GM18517 (cell line): ENCODE data around the gene CDH4.

ENCODE experiments used
- ATAC-seq: cut with Tn5 transposase; IDR thresholded peaks from one replicate; pipeline ENCODE4 v1.9.1; 2021; ENCODE audit warnings: mild to moderate bottlenecking, moderate library complexity; ENCODE audit not compliant: unreplicated experiment

The CDH4 gene

GRCh38 chr20:61909028-61909427 lies 657.0 kb downstream of the CDH4 start:
- no peak for ATAC-seq

DNA sequence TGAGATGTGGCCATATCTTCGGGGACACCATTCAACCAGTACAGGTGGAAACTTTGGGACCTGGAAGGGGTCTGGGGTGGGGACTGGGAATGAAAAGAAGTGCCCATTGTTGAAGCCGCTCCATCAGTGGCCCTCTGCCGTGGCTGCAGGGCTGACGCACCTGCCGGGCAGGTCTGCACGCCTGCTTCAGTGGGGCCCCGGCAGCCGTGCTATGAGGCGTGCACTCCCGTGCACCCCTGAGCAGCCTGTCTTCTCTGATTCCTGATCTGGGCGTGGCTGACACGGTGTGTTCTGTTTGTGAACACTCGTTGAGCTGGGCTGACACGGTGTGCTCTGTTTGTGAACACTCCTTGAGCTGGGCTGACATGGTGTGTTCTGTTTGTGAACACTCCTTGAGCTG lies 657.8 kb downstream of the CDH4 start:
- no peak for ATAC-seq

- ATAC-seq = no peak
Observed at GRCh38 chr20:61911824-61912223, 659.8 kb downstream of the CDH4 start.

- ATAC-seq = peak; percentile 59
Observed at GRCh38 chr20:61912665-61913422, 660.8 kb downstream of the CDH4 start.

GRCh38 chr20:61913423-61914225 lies 661.6 kb downstream of the CDH4 start:
- no peak for ATAC-seq

- no peak for ATAC-seq
Observed at GRCh38 chr20:61915101-61915500, 663.0 kb downstream of the CDH4 start.

DNA sequence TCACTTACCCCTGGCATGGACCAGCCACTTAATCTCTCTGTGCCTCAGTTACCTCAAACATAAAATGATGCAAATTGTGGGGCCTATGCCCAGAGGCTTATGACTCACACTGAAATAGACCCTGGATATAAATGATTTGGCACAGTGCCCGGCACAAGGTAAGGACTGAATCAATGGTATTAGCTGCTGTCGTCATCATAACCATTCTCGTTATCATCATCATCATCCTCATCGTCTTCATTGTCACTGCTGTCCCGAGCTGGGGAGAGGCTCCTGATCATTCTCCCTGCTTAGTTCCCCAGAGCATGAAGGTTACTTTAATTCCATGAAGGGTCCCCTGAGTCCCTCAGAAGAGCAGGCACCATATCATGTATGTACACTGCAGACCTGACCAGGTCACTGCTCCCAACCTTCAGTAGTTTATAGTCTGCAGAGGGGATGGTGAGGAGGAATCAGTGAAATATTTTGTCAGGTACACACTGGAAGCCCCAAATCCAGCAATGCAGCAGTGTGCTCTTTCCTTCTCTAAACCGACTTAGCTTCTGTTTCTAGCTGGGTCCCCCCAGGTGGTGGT lies 664.3 kb downstream of the CDH4 start:
- no peak for ATAC-seq

GRCh38 chr20:61917474-61918145 lies 665.5 kb downstream of the CDH4 start:
- ATAC-seq = no peak

GRCh38 chr20:61918548-61918947 lies 666.5 kb downstream of the CDH4 start:
- no peak for ATAC-seq

DNA sequence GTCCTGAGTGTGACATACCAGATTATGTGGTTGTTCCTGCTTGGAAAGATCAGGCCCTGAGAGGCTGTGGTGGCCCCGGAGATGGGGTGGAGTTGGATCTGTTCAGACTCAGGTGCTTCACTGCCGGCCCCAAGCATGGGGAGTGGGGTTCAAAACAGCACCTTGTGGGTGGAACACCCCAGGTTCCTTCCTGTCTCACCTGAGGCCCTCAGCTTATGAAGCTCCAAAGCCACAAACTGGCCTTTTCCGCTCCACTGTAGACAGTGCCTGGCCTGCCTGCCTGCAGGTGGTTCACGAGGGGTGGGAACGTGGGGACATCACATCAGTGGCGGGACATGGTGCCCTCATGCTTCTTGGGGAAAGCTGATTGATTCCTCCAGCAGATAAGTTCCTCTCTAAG lies 667.2 kb downstream of the CDH4 start:
- no peak for ATAC-seq

- ATAC-seq = no peak
Observed at GRCh38 chr20:61919675-61920365, 667.8 kb downstream of the CDH4 start.

- ATAC-seq = no peak
Observed at GRCh38 chr20:61922411-61922810, 670.4 kb downstream of the CDH4 start.

DNA sequence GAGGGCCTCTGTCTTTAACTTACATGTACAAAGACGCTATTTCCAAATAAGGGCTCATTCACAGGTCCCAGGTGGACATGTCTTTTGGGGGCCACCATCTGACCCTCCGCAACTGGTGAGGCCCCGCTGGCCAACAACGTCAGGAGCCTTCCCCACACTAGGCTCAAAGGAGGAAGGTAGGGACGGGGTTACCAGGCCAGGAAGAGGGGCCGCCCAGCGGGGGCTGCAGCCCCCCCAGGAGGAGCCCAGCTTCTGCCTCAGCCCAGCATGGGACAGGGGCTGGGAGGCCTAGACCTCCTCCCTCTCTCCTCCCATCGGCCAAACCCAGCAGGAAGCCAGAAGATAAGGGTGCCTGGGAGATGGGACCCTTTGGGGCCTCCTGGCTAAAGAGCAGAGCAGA lies 670.9 kb downstream of the CDH4 start:
- no peak for ATAC-seq

DNA sequence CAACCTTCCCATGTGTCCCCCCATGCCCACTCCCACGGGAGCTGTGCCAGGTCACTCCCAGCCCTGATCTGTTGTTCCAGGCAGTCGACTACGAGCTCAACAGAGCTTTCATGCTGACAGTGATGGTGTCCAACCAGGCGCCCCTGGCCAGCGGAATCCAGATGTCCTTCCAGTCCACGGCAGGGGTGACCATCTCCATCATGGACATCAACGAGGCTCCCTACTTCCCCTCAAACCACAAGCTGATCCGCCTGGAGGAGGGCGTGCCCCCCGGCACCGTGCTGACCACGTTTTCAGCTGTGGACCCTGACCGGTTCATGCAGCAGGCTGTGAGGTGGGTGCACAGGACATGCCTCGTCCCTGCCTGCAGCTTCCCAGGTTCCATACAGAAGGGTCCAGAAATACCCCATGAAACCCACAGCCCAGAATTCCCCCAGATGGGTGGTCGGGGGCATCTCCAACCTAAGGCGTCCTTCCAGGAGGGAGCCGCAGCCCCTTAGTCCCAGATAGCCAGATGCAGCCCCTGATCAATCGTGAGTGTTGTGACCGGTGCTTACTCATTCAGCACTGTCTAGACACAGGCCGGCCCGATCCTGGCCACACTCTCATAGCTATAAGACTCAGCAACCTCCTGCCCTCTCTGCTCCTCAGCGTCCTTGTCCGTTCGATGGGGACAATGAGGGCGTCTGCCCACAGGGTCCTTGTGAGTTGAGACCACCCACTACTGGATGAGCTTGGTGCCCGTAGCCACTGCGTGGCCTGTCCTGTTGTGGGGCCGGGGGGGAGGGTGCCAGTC lies 671.5 kb downstream of the CDH4 start:
- no peak for ATAC-seq

DNA sequence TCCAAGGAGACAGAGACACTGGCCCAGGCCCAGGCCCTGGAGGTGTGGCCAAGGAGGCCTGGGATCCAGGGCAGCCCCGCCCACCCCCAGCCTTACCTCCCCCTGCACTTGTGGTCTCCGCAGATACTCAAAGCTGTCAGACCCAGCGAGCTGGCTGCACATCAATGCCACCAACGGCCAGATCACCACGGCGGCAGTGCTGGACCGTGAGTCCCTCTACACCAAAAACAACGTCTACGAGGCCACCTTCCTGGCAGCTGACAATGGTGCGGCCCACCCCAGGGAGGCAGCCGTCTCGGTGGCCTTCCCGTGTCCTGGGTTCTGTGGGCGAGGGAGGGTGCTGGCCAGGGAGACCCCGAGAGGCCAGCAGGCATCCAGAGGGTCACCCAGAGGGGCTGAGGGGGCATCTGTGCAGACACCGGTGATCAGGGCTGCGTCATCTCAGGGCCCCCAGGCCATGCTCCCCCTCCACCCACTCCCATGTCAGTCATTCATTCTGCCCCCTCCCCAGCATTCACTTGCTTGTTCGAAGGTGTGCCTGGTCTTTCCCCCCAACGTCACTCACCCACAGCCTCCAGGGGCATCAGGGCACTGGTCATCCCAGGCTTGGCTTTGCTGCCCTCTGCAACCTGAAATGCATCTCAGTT lies 672.3 kb downstream of the CDH4 start:
- ATAC-seq = no peak

GRCh38 chr20:61924858-61925554 lies 672.9 kb downstream of the CDH4 start:
- ATAC-seq = no peak

GRCh38 chr20:61925555-61926252 lies 673.6 kb downstream of the CDH4 start:
- ATAC-seq = no peak

GRCh38 chr20:61926253-61926613 lies 674.2 kb downstream of the CDH4 start:
- no peak for ATAC-seq
